ENCODE measurements around the gene GTF3C4.

GRCh38 chr9:132674485-132674884 lies 4.2 kb downstream of the GTF3C4 start:
- TF ChIP-seq CTCF (conservative IDR thresholded peaks at IDR 0.05 in 1 of 2, IDR thresholded peaks at IDR 0.05 in 1 of 2; ENCODE audit: low read depth in 1 of 2, low read length in 2 of 2) (no peak), EZH2 (IDR thresholded peaks at IDR 0.05; ENCODE audit: low read length, missing control alignments) (no peak)
